Caco-2 (cell line): ENCODE data around the gene NOL9. TPM values are rescaled to one million over a fixed set of nuclear protein-coding genes. Genes with fewer than 3 reads are reported as not detected.
A peak's percentile ranks its signal among the peaks of the same experiment; 100 is the strongest.

ENCODE experiments used
- BruUV-seq: library from RNA; stranded (reverse); fragments of 400-500 nt; replicated peaks from 2 replicates; lab custom pipeline; 2021; lab: Mats Ljungman, UMichigan
- CTCF ChIA-PET: fragments of 300-600 bp; sonication (Branson Sonifier 250); formaldehyde crosslinking; loops from one replicate; lab custom pipeline; 2022; ENCODE audit warnings: antibody characterized with exemption; lab: Charles Lee
- POLR2A ChIA-PET: fragments of 300-600 bp; sonication (Branson Sonifier 250); formaldehyde crosslinking; loops from one replicate; lab custom pipeline; 2022; ENCODE audit warnings: antibody characterized with exemption; lab: Charles Lee
- DNase-seq, 2 experiments: peaks; one replicate each; pipeline versions ENCODE4 v3.0.0 to v3.0.0-alpha.2; 2020 to 2022
- H3K27me3 ChIP-seq: replicated peaks from 2 replicates; pipeline ENCODE4 v1.6.0; 2011; ENCODE audit warnings: low read length; ENCODE audit not compliant: control insufficient read depth, insufficient read depth
- H3K36me3 ChIP-seq: 2 replicates; pipeline ENCODE4 v1.5.1; 2011; ENCODE audit warnings: low read length; ENCODE audit not compliant: control insufficient read depth, insufficient read depth
- H3K4me1 ChIP-seq: fragments of 250-450 bp; sonication (Bioruptor Pico); 2 replicates; pipeline ENCODE4 v1.5.1; 2020; ENCODE audit warnings: mild to moderate bottlenecking
- H3K4me3 ChIP-seq: 2 replicates; pipeline ENCODE4 v1.5.1; 2011; ENCODE audit warnings: low read depth, mild to moderate bottlenecking, control low read depth, low read length
- H3K9me3 ChIP-seq: fragments of 250-450 bp; sonication (Bioruptor Pico); 2 replicates; pipeline ENCODE4 v1.5.1; 2020; ENCODE audit warnings: mild to moderate bottlenecking, moderate library complexity
- H3K27ac Mint-ChIP-seq: one replicate; pipeline ENCODE4 v1.8.0; 2022; ENCODE audit warnings: mixed read lengths; ENCODE audit not compliant: unreplicated experiment
- H3K27me3 Mint-ChIP-seq: one replicate; pipeline ENCODE4 v1.8.0; 2022; ENCODE audit warnings: mixed read lengths; ENCODE audit not compliant: insufficient read depth, unreplicated experiment
- H3K36me3 Mint-ChIP-seq: one replicate; pipeline ENCODE4 v1.8.0; 2022; ENCODE audit warnings: mild to moderate bottlenecking, mixed read lengths; ENCODE audit not compliant: insufficient read depth, unreplicated experiment
- H3K4me1 Mint-ChIP-seq: one replicate; pipeline ENCODE4 v1.8.0; 2022; ENCODE audit warnings: low read depth, mixed read lengths; ENCODE audit not compliant: unreplicated experiment
- H3K4me3 Mint-ChIP-seq: one replicate; pipeline ENCODE4 v1.8.0; 2022; ENCODE audit warnings: mild to moderate bottlenecking, moderate library complexity, mixed read lengths; ENCODE audit not compliant: unreplicated experiment
- H3K9me3 Mint-ChIP-seq: one replicate; pipeline ENCODE4 v1.8.0; 2022; ENCODE audit warnings: mixed read lengths; ENCODE audit not compliant: unreplicated experiment
- intact Hi-C: fragments of 100-400 bp; cut with micrococcal nuclease; formaldehyde crosslinking; loops from one replicate; pipeline ENCODE4 v1.10.0; 2022; ENCODE audit not compliant: unreplicated experiment
- total RNA-seq: library from RNA; stranded (reverse); gene quantifications from 2 replicates; pipeline ENCODE4 v1.2.3, GENCODE V29; 2022
- TF ChIP-seq, protein P1 (sequence below), 2 experiments: fragments of 200-600 bp in 1 of 2; IDR thresholded peaks; 1 replicate in 1 of 2; 2 replicates in 1 of 2; pipeline versions ENCODE4 v1.5.1 to v1.8.0; 2011 to 2022; ENCODE audit warnings: antibody characterized with exemption in 1 of 2, control low read depth in 1 of 2, inconsistent platforms in 1 of 2, low read depth in 1 of 2, low read length in 1 of 2, mild to moderate bottlenecking in 1 of 2, moderate library complexity in 1 of 2; ENCODE audit not compliant: insufficient read depth in 1 of 2, severe bottlenecking in 1 of 2, unreplicated experiment in 1 of 2

The NOL9 gene
- total RNA-seq, 1 experiment from 2014 or later, result 33.6 TPM

- Mint-ChIP-seq H3K27ac (no peak overlapping the region), H3K36me3 (peaks cover 16% of the 10 kb centered on the region), H3K4me1 (no peaks in the 10 kb centered on the region), H3K27me3 (no peaks in the 10 kb centered on the region), H3K4me3 (no peak overlapping the region), H3K9me3 (no peaks in the 10 kb centered on the region)
- 0 out of 2 replicates have a peak, but pooled peaks cover 3% of the 10 kb centered on the region for H3K4me1 ChIP-seq
- no peaks in the 10 kb centered on the region for H3K27me3 ChIP-seq
- H3K36me3 ChIP-seq, result no peaks in the 10 kb centered on the region; the same call in 1 of the 2 replicates
- DNase-seq, result no peak
- H3K4me3 ChIP-seq, result no peak overlapping the region
- H3K9me3 ChIP-seq, result no peaks in the 10 kb centered on the region
- TSS peak; percentile 42 for BruUV-seq
- TF ChIP-seq, protein P1, sequence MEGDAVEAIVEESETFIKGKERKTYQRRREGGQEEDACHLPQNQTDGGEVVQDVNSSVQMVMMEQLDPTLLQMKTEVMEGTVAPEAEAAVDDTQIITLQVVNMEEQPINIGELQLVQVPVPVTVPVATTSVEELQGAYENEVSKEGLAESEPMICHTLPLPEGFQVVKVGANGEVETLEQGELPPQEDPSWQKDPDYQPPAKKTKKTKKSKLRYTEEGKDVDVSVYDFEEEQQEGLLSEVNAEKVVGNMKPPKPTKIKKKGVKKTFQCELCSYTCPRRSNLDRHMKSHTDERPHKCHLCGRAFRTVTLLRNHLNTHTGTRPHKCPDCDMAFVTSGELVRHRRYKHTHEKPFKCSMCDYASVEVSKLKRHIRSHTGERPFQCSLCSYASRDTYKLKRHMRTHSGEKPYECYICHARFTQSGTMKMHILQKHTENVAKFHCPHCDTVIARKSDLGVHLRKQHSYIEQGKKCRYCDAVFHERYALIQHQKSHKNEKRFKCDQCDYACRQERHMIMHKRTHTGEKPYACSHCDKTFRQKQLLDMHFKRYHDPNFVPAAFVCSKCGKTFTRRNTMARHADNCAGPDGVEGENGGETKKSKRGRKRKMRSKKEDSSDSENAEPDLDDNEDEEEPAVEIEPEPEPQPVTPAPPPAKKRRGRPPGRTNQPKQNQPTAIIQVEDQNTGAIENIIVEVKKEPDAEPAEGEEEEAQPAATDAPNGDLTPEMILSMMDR (IDR thresholded peaks at IDR 0.05; ENCODE audit: insufficient read depth in 1 of 2, low read depth in 1 of 2, low read length in 1 of 2, severe bottlenecking in 1 of 2, unreplicated experiment in 1 of 2), result no peak
- POLR2A ChIA-PET, result interaction anchor here (0.5 kb wide), 1 partner anchor 1449 kb away, joined by 3 read pairs; no protein-coding TSS in a partner anchor
- CTCF ChIA-PET, result no interaction called here
- intact Hi-C loops, result no loop called here
Measured at GRCh38 chr1:6521536-6521935, 32.8 kb downstream of the NOL9 start.

DNA sequence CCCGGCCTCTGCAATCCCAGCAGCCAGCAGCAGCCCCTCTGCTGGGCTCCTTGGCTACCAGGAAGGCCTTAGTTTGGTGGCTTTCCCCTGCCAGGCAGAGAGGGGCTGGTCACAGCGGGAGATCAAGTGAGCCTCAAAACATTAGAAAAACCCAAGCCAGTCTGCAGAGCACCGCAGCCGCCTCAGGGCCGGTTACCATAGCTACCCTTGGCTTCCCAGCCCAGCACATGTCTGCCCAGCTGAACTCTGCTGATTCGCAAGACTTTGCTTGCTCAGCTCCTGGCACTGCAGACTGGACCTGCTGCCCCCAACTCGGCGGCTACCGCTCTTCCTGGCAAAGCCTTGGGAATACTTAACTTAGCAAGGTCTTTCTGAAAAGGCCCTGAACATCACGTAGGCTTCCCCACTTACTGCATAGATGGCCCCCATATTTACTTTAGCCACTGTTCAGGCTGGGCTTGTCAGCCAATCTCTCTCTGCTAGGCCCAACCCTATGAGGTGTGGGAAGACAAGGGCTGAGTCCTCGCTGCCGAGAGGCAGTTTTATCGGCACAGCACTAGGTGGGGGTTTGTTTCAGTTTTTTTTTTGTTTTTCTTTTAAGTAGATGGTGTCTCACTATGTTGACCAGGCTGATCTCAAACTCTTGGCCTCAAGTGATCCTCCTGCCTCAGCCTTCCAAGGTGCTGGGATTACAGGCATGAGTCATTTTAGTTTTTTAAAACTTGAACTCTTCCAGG is 34.2 kb downstream of the NOL9 start:
- BruUV-seq, result no TSS peak
- Histone ChIP-seq H3K9me3 (no peaks in the 10 kb centered on the region), H3K4me1 (0 out of 2 replicates have a peak, but pooled peaks cover 3% of the 10 kb centered on the region), H3K36me3 (no peaks in the 10 kb centered on the region), H3K27me3 (no peaks in the 10 kb centered on the region), H3K4me3 (no peak overlapping the region)
- no peak for DNase-seq
- intact Hi-C loops, result no loop called here
- ChIA-PET POLR2A (no interaction called here), CTCF (no interaction called here)
- Mint-ChIP-seq H3K27me3 (no peaks in the 10 kb centered on the region), H3K27ac (no peak overlapping the region), H3K4me1 (no peaks in the 10 kb centered on the region), H3K9me3 (no peaks in the 10 kb centered on the region), H3K36me3 (peaks cover 16% of the 10 kb centered on the region), H3K4me3 (no peak overlapping the region)
- TF ChIP-seq, protein P1 (IDR thresholded peaks at IDR 0.05; ENCODE audit: insufficient read depth in 1 of 2, low read depth in 1 of 2, low read length in 1 of 2, severe bottlenecking in 1 of 2, unreplicated experiment in 1 of 2), result no peak

DNA sequence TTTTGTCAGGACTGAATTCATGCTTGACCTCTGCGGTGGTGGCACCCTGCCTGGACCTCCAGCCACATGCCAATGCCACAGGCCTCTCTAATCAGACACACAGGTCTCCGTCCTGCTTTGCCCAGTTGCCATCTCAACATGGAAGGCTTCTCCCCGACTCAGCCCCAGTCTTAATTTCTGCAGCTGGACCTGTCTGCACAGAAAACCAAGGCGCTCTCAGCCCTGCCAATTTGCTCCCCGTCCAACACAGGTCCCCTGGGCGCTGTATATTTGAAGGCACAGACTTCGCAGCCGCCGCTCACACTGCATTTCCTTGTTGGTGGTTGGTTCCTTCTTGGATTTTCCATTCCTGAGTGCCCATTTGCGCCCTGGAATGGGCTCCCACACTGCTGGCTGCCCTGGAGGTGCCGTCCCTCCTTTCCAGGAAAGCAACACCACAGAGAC is 34.8 kb downstream of the NOL9 start:
- POLR2A ChIA-PET, result no interaction called here
- H3K36me3 ChIP-seq, result no peaks in the 10 kb centered on the region
- 0 out of 2 replicates have a peak, but pooled peaks cover 3% of the 10 kb centered on the region for H3K4me1 ChIP-seq
- DNase-seq, result no peak
- no peak overlapping the region for H3K27ac Mint-ChIP-seq
- H3K4me3 ChIP-seq, result no peak overlapping the region
- H3K36me3 Mint-ChIP-seq, result peaks cover 15% of the 10 kb centered on the region
- H3K9me3 ChIP-seq, result no peaks in the 10 kb centered on the region
- CTCF ChIA-PET, result no interaction called here
- TF ChIP-seq, protein P1 (IDR thresholded peaks at IDR 0.05; ENCODE audit: insufficient read depth in 1 of 2, low read depth in 1 of 2, low read length in 1 of 2, severe bottlenecking in 1 of 2, unreplicated experiment in 1 of 2), result no peak
- intact Hi-C loops, result no loop called here
- BruUV-seq, result no TSS peak
- no peaks in the 10 kb centered on the region for H3K27me3 Mint-ChIP-seq
- no peaks in the 10 kb centered on the region for H3K4me1 Mint-ChIP-seq
- H3K4me3 Mint-ChIP-seq, result no peak overlapping the region
- no peaks in the 10 kb centered on the region for H3K9me3 Mint-ChIP-seq
- no peaks in the 10 kb centered on the region for H3K27me3 ChIP-seq
